ENCODE data around the gene HRCT1.

Gene HRCT1

DNA sequence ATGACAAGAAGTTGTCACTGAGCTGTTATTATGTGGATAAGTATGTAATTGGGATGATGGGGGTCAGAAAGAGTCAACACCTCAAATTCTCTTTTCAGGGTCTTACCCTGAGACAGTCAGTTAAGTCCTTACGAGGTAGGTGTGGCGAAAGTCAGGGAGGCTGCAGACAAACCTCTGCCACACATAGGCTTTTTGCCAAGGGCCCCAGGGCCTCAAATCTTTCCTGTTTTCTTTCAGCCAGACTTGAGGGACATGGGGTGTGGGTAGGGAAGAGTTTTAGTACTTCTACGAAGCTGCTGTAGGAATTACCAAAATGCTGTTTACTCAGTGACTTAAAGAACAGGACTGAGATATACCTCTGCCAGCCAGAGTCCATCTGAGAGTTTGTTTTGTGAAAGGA lies 38.2 kb downstream of the HRCT1 start:
- DNase-seq (ENCODE audit: low read depth) = no peak

GRCh38 chr9:35944841-35945240 lies 38.8 kb downstream of the HRCT1 start:
- no peak for DNase-seq (ENCODE audit: low read depth)

DNA sequence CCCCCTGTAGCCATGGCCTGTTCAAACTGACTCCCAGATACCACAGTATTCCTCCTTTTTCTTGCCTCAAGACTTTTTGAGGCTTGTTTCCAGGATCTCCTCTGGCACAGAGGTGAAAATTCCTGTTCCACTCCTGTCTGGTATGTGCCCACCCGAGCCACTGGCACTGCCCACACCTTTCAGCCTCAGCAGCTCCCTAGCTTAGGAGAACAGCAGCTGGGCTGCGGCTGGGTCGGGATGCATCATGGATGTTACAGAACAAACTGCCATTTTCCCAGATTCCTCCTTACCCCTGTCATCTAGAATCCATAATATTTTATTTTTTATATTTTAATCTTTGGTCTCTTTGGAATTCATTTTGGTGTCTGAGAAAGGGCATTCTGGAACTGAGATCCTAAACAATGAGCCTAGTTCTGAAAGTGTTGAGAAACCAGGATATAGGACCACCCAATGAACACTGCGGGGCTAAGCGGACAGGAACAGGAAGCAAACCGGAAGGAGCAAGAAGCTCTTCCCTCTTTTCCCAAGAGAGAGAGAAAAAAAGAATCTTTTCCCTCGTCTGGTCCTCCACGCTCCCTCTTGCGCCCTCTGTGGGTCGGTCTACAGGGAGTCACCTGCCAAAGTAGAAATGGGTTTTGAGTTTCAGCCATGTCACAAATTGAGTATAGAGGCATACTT lies 39.5 kb downstream of the HRCT1 start:
- peak; percentile 89 for DNase-seq (ENCODE audit: low read depth)

DNA sequence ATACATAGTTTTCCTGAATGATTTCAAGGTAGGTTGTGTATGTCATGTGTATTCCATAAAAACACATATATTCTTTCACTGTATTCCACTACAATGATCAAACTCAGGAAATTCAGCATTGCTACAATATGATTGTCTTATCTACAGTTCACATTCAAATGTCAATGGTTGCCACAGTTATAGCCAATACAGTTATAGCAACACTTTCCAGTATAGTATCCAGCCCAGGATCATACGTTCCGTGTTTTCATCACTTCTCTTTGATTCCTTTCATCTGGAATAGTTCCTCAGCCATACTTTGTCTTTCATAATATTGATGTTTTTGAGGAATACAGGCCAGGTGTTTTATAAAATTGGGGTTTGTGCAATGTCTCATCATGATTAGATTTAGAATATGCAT lies 42.4 kb downstream of the HRCT1 start:
- no peak for DNase-seq (ENCODE audit: low read depth)

DNA sequence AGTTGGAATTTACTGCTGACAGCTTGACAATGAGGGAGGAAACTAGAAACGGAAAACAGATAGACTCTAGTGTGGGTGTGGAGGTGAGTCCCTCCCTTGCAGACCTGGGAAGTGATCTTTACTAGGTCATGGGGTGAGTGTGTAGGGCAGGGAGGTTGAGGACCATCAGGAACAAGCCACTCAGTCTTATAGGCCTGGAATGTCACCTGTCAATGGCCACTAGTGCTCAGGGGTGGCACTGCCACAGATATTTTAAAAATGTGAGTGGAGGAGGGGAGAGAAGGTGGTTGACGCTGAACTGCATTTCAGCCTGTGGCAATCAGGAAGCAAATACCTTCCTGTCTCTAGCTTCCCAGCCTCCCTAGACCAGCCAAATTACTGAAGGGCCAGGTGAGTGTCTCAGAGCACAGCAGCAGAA lies 42.9 kb downstream of the HRCT1 start:
- DNase-seq (ENCODE audit: low read depth) = no peak

DNA sequence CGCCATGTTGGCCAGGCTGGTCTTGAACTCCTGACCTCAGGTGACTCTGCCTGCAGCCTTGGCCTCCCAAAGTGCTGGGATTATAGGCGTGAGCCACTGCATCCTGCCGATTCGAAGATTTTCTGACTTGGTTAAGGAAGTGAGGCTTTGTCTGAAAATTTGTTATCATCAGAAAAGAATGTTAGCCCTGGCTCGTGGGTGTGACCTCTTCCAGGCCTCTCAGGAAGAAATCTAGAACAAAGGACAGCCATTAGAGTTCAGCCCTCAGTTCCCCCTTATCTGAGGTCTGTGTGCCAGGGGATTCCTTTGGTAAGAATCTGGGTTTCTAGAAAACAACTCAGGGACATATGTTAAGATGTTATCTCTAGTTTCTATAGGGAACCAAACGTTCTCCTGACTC lies 45.7 kb downstream of the HRCT1 start:
- peak; percentile 83 for DNase-seq (ENCODE audit: low read depth)

GRCh38 chr9:35952526-35953191 lies 46.7 kb downstream of the HRCT1 start:
- DNase-seq (ENCODE audit: low read depth) = peak; percentile 45

- DNase-seq (ENCODE audit: low read depth) = peak; percentile 80
Measured at GRCh38 chr9:35954942-35955546, 49.0 kb downstream of the HRCT1 start.

DNA sequence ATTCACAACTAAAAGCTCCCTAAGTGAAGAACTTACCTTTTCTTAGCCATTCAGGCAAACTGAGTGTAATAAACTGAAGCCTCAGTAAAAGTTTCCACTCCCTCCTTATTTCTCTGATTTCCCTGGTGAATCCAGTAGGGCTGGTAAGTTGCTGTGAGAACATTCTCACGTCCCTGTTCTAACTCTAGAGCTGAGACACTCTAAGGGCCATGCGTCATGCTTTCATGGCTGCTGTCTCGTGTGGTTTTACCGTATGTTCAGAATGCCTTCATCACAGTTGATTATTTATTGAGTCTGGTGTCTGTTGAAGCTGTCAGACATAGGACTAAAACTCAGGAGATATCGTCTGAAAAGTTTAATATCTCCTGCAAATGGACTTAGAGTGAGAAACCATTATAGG lies 50.6 kb downstream of the HRCT1 start:
- DNase-seq (ENCODE audit: low read depth) = no peak

All from EH (cell line).